ENCODE results near the gene MUC6.
"Not testable (repeated sequence)": the region's sequence is repeated elsewhere in the genome, so short reads cannot be mapped to it uniquely, and the experiment has no call there.

MUC6 gene

DNA sequence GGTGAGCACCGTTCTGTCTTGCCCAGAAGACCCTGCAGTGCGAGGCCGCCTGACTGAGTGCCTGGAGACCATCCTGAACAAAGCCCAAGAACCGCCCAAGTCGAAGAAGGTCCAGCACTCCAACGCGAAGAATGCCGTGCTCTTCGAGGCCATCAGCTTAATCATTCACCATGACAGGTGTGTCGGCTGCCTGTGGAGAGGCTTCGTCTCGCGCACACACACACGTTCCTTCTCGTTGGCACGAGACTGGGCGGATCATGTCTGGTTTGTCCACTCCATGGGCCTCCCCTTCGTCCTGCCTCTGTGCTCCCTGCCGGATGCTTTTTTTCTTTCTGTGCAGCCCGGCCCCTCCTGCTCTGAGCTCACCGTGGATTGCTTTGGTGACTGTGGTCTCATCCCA is 51.1 kb downstream of the MUC6 start:
- no peak for DNase-seq (ENCODE audit: low spot score)

DNA sequence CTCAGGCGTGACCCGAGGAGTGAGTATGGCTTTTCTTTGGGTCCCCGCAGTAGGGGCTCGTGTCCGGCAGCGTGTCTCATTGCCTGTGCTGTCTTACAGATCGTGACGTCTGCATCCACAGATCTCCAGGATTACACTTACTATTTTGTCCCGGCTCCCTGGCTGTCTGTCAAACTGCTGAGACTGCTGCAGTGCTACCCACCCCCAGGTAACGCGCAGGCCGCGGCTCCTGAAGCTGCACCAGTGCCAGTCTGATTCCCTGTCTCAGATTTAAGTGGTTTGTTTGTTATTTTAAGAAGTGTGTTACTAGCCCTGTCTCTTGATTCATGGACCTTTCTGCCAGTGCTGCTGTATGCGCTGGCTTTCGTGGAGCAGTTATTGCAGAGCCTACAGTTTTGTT is 52.0 kb downstream of the MUC6 start:
- no peak for DNase-seq (ENCODE audit: low spot score)

DNA sequence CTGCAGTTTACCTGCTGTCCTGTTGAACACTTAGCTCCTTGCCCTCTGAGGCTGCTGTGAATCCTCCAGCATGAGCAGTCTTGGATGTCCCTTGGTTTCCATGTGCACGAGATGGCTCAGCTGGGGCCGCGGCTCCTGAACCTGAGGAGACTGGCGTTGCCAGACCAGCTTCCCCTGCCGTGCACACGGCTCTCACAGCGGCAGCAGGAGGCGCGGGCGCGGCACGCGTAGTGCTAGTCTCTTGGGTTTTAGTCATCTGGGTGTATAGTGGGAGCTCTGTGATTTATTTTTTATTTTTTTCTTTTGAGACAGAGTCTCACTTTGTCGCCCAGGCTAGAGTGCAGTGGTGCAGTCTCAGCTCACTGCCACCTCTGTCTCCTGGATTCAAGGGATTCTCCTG is 54.8 kb downstream of the MUC6 start:
- no peak for DNase-seq (ENCODE audit: low spot score)

DNA sequence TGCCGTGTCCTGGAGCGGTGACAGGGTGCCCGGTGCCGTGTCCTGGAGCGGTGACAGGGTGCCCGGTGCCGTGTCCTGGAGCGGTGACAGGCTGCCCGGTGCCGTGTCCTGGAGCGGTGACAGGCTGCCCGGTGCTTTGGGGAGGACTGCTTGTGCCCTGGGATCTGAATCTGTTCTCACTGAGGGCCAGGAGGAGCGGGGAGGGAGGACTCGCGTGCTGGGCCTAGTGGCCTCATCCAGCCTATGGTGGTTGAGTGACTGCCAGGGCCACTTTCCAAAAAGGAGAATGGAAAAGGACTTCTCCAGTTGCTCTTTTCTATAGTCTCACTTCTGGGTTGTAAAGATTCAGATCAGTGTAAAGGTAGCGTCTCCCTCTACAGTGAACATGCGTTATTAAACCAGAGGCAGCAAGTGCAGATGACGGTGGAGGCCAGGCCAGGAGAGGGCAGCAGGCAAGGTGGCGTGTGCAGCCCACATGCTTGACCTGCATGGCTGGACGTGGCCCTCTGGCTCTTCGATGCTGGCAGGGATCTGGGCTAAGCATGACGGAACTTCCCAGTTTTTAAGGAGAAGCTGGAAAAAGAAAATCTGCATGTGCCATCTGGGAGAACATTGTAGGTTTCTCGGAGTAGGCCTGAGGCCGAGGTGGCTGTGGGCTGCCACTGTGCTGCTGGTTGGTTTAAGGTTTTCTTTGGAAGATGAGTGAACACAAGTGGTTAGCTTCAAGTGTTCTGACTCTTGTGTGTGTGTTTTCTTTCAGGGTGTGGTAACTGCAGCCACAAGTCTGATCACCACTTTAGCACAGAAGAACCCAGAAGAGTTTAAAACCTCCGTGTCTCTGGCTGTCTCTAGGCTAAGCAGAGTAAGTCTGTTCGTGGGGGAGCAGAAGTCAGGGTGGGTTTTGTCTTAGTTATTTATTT is 55.8 kb downstream of the MUC6 start:
- DNase-seq (ENCODE audit: low spot score), result no peak

DNA sequence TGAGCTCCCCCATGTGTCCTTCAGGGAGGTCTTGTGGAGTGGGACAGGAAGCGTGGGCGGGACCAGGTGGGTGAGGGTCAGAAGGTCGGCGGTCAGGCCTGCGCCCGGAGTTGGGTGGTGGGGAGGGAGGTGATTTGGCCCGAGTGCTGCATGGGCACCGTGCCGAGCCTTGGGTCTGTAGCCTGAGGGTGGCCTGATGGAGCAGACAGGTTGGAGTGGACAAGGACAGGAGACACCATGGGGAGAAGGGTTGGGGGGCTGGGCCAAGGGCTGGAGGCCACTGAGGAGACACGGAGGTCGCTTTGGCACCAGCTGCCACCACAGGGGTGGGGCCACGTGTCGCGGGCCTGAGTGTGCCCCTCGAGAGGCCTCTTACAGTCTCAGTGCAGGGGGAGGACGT is 57.7 kb downstream of the MUC6 start:
- no peak for DNase-seq (ENCODE audit: low spot score)

DNA sequence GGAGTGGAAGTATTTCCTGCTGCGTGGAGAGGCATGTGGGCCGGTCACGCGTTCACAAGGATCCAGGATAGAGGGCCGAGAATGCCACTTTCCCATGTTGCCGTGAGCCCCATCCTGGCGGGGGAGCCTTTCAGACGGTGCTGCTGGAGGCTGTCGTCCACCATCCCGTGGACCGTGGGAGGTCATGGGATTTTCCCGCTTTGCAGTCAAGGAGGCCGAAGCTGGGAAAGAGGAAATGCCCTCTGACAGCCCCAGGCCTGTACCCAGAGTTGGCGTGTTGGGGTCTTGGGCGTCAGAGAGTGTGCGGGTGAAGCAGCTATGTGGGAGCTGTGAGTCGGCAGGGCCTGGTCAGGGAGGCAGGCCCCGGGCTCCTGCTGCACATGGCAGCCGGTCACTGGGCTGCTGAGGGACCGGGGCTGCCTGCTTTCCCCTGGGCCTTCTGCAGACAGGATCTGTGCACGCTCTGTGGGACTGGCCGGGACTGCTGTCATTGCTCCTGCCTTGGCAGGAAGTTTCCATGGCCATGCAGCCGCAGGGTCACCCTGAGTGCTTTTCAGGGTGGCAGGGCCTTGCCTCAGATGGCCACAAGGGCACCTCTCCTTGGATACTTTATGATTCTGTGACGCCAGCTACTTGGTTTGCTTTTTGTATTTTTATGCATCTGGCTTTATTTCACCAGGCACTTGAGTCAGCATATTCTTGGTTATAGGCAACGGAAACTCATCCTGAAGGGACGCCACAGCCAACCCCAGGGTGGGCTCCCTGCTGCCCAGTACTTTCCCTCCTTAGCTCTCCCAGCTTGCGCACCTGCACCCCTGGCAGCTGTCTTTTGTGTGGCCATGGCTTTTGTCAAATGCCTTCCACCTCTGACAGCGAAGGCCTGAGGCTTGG is 58.4 kb downstream of the MUC6 start:
- no peak for DNase-seq (ENCODE audit: low spot score)

DNA sequence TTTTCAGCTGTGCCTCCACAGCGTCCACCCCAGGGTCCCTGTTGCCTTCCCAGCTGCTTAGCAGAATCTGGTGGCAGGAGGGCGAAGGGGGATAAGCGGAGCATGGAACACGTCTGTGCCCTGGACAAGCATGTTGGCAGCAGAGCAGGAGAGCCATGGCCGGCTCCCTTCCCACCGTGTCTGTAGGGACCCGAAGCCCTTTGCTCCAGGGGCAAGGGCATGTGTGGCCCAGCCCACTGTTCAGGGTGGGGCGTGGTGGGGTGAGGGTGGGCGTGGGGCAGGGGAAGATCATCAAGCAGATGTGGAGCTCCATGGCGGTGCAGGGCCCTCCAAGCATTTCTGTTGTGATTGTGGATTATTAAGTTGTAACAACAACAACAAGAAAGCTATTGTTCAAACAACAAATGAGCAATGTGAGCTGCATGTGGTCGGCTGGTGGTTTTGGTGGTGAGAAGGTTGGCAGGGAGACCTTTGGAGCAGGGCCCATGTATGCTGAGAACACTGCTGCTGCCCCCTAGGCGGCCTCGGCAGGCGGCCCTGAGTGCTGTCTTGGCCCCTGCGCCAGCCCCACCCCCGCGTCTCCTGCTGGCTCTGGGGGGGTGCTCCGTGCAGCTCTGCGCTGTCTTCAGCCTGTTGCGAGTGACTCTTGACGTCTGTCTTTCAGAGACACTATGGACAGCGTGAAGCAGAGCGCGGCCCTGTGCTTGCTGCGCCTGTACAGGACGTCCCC is 59.9 kb downstream of the MUC6 start:
- peak; percentile 79 for DNase-seq (ENCODE audit: low spot score)

DNA sequence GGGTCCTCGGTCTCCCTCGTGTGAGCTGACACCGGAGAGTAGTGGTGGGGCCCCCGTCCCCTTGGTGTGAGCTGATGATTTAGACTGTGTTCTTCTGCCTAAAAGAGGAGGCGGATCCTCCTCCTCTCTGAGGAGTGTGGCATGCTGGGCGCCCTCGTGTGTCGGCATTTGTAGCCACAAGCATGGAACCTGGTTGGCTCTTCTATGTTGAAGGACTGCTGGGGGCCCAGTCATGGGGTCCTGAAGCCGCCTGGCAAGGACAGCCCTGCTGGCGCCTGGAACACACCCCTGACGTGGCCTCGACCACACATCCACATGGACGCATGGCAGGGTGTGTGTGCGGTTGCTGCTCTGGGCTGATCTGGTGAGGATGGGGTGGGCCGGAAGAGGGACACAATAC is 60.7 kb downstream of the MUC6 start:
- peak; percentile 68 for DNase-seq (ENCODE audit: low spot score)

DNA sequence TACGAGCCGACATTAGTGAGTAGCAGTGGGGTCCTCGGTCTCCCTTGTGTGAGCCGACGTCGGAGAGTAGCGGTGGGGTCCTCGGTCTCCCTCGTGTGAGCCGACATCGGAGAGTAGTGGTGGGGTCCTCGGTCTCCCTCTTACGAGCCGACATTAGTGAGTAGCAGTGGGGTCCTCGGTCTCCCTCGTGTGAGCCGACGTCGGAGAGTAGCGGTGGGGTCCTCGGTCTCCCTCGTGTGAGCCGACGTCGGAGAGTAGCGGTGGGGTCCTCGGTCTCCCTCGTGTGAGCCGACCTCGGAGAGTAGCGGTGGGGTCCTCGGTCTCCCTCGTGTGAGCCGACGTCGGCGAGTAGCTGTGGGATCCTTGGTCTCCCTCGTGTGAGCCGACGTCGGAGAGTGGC is 61.1 kb downstream of the MUC6 start:
- not testable (repeated sequence) for DNase-seq (ENCODE audit: low spot score)

DNA sequence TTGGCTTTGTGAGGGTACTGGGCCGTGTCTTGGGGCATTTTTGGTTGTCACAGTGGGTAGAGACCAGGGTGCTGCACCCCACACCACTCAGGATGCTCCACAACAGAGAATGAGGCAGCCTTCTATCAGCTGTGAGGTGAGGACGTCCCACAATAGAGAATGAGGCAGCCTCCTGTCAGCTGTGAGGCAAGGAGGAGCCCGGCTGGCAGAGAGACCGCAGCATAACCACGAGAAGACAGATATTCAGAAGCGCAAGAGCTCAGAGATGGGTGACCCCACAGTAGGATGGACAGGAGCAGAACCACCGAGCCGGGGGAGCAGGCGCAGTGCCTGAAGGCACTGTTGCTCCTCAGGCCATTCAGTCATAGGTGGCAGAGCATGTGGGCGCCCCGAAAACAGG is 63.3 kb downstream of the MUC6 start:
- DNase-seq (ENCODE audit: low spot score), result no peak

DNA sequence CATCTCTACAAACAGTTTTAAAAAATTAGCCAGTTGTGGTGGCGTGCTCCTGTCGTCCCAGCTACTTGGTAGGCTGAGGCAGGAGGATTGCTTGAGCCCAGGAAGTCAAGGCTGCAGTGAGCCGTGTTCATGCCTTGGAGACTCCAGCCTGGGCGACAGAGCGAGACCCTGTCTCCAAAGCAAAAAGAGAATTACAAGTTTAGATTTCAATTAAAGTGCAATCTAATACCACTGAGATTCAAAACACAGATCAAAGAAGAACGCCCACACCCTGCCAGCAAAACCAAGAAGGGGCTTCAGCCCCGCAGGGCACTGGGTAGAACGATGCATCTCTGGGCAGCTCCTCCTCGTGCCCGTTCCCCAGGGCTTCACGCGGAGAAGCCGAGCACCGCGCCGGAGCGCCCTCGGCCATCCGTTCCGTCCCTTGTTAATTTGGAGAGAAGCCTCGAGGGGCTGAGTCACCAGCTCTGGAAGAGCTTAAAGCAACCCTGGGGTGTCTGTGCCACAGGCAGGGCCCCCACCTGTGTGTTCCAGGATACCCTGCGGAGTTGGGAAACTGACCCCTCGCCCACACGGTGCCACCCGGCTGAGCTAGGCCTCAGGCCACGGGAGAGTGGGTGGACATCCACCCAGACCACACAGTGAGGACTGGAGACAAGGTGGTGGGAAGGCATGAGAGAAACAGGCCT is 63.9 kb downstream of the MUC6 start:
- no peak for DNase-seq (ENCODE audit: low spot score)

DNA sequence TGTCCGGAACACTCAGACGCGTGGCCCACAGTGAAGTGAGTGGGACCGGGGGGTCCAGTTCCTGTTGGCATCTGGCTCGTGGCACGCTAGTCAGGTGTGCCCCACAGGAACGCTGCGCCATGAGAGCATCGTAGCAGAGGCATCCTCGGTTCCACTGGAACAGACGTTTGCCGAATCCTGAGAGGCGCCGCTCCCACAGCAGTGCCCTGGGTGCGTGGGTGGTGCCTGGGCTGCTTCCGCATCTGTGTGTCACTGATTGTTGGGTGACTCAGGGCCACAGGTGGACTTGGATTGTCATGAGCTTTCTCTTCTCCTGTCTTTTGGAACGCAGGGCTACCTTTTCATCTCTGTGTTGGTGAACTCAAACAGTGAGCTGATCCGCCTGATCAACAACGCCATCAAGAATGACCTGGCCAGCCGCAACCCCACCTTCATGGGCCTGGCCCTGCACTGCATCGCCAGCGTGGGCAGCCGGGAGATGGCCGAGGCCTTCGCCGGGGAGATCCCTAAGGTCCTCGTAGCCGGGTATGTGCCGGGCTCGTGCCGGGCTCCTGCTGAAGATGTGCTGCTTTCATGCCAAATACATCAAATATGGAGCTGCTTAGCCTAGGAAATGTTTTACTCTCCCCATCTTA is 64.7 kb downstream of the MUC6 start:
- DNase-seq (ENCODE audit: low spot score), result no peak

DNA sequence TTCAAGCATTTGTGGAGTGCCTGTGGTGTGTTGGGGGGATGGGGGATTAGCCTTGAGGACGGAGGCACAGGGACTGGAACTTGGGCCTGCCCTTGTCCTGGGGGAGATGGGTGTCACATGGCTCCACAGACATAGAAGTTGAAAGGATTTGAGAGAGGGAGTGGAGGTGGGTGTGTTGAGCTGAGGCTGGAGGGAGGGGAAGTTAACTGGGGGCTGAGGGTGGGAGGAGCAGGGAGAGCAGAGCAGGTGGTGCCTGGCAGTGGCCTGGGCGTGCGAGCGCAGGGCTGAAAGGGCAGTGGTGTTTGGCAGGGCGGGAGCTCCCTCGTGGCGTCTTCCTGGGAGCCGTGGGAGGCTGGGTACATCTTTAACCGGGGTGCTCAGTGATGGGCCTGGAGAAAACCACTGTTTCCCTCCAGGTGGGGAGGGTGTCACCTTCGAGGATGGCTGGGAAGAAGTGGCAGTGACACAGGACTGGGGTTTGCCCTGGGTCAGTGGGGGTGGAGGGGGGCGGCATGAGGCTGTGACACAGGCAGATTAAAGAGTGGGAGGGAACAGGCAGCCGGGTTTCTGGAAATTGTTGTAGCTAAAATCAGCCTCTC is 65.3 kb downstream of the MUC6 start:
- no peak for DNase-seq (ENCODE audit: low spot score)

DNA sequence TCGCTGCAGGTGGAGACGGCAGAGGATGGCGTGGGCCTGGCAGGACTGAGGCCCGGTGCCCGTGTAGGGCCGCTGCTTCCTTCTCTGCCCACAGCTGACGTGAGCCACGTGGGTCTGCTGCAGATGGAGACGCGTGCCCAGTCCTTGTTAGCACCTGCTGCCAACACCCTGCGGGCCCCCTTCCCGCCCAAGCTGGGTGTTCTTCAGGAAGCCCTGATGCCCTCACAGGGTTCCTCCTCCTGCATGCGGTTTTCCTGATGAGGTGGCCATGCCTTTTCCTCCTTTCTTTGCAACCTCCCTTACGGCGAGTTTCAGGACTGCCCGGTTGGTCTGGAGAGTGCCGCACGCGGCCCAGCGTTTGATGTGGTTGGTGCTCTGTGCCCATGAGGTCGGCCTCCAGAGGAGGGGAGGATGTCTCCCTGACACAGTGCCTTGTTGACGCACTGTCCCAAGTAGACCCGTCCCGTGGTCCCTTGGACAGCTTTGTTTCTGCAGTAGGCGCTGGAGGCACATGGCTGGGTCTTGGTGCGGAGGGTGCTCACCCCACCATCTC is 66.1 kb downstream of the MUC6 start:
- DNase-seq (ENCODE audit: low spot score), result no peak

DNA sequence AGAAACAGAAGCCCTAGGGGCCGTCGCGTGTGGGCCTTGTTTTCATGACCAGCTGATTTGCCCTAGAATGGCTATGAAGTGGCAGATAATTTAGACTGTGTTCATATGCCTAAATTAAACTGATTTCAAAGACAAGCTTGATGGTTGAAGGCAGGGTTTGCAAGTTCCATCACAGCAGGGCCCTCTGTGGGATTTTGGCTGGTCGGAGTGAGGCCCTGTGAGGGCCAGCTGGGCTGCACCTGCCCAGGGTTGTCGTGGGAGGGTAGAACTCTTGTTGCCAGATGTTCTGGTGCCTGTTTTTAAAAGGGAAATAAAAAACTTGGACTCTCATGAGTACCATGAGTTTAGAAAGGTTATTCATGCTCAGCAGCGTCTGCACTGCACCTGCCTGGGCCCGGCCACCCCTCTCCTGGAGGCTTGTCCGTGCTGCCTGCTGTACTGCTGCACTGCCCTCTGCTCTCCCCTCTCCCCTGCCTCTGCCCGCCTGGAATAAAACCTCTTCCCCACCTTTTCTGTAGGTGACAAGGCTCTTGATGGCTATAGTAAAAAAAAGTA is 66.8 kb downstream of the MUC6 start:
- DNase-seq (ENCODE audit: low spot score), result no peak

DNA sequence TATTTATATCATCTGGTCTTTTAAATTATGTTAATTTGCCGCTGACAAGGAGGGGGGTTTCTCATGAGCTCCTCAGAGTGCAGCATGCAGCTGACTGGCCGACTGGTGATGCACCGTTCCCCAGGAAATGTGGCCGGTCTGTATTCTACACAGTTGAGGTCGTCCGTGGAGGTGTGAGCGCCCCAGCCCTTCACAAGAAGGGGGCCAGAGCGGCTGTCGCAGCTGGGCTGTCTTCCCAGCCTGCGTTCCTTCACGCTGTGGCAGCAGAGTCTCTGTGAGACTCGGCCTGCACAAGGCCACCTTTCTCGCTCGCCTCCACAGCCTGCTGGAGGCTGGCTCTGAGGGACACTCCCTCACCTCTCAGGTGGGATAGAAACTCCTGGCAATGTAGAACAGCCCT is 67.7 kb downstream of the MUC6 start:
- DNase-seq (ENCODE audit: low spot score), result no peak

DNA sequence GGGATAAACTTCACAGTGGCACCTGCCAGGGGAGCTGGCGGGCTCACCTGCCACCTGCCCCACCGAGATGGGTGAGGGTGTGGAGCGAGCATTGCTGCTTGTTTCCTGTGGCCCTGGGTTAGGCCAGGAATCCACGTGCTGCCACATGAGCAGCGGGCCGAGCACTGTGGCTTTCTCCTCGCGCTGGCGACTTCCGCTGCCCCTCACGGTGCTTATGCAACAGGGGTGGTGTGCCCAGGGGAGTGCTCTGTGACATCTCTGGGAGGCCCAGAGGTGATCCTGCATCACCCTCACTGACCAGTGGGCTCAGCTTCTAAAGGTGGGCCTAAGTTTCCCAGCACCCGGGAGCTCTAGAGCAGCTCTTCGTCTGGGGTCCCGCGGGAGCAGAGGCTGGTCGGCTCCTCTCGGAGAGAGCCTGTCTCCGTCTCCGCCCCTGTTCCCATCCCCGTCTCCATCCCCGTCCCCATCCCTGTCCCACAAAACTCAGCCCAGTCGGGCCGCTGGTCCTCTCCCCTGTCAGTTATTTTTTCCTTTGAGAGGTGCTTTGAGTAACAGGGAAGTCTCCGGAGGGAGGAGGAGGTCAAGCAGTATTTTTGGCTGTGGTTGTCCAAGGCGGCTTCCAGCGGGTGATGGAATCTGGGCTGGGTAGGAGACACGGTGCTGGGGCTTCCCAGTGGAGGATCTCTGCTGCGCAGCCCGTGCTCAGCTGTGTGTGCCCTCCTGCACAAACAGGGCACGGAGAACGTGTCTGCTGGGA is 68.3 kb downstream of the MUC6 start:
- no peak for DNase-seq (ENCODE audit: low spot score)

DNA sequence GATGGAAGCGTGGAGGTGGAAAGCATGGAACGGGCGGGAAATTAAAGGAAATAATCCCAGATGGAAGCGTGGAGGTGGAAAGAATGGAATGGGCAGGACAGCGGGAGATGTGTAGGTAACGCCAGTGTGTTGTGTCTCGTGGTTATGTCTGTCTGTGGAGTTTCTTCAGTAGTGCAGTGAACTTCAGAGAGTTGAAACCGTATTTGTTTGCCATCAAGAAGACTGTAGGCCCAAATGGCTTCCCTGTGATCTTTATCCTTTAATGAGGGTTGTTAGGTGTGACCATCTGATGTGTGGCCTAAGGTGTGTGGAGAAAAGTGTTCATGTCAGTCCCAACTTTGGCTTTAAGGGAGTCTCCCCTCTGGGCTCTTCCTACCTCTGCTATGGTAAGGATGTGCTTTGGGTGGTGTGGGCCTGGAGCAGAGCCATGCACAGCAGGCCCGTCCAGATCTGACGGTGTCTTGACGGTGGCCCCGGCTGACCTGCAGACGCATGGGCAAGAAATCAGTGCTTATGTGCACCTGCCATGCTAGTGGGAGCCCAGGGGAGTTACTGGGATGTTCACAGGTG is 71.2 kb downstream of the MUC6 start:
- DNase-seq (ENCODE audit: low spot score), result no peak

DNA sequence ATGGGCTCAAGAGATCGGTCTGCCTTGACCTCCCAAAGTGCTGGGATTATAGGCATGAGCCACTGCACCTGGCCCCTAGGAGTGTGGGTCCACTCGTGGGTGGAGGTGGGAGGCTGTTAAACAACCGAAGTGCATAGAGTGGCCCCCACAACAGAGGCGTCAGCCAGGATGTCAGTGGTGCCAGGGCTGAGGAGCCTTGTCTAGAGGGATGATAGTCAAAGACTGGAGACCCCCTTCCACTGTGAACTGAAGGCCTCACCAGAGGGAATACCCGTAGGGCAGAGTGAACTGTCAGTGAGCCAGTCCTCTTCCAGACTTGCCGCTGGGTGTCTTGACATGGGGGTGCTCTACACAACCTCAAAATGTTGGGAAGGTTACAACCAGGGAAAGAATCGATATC is 72.7 kb downstream of the MUC6 start:
- DNase-seq (ENCODE audit: low spot score), result no peak
